Activated CD8-positive, alpha-beta memory T cell treated with anti-CD3 and anti-CD28 coated beads for 1 hour (primary cell): ENCODE data around the gene METTL21C.

Experiments used
- DNase-seq, 2 donors: peaks; one replicate each; pipeline ENCODE4 v3.0.0-alpha.2; 2020; ENCODE audit warnings: low read depth in 1 of 2; ENCODE audit errors: extremely low read depth in 1 of 2

METTL21C gene

DNA sequence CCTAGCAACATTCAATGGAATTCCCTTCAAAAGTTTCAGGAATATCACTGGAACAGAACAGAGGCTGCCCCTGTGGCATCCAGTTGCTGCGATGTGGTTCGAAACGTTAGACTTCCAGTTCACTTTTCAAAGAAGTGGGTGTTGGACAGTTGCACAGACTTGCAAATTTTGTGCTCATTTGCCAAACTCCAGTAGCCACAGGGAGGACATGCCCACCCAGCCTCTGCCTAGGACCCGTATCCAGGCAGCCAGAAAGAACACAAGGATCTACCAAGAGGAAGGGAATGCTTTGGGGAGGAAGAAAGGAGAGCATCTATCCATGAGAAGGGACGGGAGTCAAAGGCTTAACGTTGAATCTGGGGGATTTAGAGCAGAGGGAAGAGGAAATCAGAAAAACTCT, at the start of gene METTL21C:
Gene METTL21C, minus strand, starts transcription at position 108 of the 400 bp plus-strand sequence. CDS start 546 bp downstream, outside the sequence.
- no peak for DNase-seq

DNA sequence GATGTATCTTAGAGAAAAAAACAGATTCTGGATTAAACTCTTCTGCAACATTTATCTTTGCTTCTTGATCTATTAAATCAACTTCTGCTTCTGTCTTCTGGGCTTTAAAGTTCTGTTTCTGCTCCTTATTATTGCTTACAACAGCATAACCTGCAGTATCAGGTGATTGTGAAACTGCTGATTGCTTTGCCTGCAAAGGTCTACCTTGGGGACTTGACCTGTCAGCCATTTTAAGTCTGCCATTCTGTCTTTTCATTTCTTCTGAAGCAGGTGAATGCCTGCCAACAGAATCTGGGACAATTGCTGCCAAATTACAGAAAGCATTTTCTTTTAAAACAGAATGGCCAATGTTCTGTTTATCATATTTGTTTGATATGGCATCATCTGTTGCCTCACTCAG, 47.7 kb upstream of the METTL21C start:
- DNase-seq, result no peak

DNA sequence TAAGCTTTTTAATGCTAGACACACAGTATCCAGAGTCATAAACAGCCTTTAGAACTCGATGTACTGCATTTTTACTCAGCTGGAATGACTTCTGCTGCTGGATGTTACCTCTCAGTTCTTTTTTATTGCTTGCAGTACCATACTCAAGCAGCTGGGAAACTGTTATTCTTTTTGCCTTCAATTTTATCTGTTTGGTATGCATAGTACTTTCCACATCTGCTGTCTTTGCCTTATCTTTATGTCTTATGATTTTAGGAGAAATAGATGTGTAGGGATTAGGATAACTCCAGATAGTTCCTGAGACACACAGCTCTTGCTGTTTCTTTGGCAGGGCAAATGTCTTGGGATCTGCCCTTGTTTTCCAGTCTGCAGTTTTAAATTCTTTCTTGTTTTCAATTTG, 47.3 kb upstream of the METTL21C start:
- DNase-seq, result no peak

DNA sequence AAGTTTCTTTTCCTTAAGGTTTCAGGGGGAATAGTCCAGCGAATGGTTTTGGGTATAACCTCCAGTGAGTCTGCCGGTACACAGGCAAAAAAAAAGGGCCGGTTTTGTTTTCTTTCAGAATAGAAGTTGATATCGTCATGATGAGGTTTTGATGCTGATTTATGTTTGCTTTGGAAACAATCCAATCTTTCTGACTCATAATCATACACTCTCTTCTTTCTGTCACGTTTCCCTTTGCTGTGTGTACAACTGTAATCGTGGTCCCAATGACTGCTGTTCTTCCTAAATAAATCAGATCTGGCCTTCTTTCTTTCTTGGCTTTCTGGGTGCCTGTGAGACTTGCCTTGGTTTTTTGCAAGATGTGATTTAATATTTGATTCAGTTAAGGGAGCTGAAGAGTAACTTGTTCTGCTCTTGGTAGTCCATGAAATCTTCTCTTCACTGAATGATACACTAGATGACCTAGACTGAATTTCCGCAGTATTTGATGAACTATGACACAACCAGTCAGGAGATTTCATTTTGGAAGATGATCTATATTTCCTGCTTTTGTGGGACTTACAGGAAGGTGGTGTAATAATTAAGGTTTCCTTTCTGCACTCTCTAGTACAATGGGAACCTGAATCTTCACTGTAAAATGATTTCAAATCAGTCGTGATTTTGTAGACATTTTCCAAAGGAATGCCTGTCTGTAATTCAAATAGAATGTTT, 34.9 kb upstream of the METTL21C start:
- DNase-seq, result no peak

DNA sequence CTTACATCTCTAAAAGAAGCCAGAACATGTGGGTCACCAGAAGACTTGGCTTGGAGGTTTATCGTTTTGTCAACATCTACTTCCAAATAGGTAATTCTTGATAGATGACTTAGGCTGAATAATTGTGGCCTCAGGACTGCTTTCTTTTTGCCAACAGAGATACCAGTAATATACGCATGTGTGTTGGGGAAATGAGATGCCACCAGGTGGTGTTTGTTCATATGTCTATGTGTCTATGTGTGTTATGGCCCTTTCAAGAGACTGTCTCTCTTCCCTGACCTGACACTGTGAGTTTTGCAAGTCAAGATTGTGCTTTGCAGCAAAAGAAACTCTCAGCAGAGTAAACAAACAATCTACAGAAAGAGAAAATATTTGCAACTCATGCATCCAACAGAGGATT, 31.6 kb upstream of the METTL21C start:
- DNase-seq, result no peak

DNA sequence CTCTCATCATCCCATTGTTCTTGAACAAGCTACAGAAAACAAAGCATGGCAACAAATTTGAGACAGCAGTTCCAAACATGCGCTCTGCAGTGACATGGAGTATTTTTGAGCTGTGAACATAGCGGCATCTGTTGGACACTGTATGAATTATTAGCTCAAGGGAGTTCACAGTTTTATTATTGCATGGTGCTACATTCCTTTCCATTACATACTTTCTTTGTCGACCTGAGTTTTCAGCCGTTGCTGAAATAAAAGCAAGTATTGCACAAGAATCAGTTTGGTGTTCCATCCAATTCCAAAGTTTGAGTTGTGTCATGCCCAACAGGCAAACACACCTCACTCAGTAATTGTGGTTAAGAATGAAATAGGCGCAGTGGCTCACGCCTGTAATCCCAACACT, 30.1 kb upstream of the METTL21C start:
- DNase-seq, result no peak

DNA sequence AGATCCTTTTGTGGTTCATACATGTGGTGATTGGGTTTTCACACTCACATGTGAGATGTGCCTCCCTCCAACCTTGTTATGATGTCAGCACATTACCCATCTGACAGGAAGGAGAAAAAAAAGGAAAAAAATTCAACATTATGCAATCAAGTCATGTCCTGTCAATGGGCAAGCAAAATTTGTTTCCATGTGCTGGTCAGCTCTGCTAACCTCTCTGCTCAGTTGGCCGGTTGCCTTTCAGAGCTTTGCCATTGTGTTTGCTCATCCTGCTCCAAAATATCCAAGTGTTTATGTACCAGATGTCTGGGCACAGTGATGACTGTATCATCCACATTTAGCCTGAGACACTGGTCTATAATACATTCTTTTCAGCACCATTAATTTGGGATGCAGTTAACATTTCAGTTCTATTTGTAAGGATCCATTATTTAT, 27.0 kb upstream of the METTL21C start:
- no peak for DNase-seq

DNA sequence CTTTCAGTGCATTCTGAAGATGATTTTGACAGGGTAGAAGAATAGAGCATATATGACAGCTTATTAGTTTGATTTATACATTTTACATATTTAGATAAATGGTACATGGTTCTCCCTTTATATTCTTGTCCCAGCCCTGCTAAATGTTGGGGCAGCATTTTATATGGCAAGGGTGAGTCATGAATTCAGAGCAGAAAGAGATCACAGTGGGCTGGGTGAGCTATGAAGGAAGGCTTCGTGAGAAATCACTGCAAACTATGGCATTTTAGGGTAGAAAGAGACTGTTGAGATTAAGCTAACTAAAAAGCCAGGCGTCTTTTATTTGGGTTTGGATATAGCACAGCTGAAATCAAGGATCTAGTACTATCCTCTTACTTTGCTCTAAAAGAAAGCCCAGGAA, 23.9 kb upstream of the METTL21C start:
- DNase-seq, result no peak

DNA sequence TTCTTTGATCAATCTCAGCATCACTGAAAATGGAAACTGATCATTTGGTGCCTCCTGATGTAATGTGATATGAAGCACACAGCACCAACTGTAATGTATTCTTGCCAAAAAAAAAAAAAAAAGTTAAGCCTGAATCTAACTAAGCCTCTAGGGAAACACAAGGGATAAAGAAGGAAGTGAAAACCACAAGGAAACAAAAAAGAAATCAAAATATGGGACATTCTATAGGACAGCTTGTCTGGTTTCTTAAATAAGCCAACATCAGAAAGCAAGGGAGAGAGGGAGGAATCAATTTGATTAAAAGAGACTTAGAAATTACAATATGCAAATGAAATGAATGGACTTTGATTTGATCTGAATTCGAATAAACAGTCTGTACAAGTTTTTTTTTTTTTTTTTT, 20.6 kb upstream of the METTL21C start:
- DNase-seq, result no peak

DNA sequence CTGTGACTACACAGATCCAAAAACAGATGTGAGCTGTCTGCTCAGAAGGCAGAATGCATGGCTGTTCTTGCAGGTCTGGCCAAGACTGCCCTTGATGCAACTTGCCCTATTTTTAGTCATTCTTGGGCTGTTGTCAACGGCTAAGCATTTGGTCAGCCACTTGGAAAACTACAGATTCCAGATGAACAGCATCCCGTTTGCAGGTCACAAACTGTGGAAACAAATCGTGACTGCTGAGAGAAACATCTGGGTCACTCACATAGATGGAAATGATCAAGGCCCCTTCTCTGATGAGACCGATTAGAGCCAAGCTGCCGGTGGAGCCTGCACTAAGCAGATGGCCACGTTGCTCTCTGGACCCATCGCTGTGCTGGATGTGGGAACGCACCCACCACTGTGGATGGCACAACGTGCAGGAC, 15.4 kb upstream of the METTL21C start:
- DNase-seq, result no peak

DNA sequence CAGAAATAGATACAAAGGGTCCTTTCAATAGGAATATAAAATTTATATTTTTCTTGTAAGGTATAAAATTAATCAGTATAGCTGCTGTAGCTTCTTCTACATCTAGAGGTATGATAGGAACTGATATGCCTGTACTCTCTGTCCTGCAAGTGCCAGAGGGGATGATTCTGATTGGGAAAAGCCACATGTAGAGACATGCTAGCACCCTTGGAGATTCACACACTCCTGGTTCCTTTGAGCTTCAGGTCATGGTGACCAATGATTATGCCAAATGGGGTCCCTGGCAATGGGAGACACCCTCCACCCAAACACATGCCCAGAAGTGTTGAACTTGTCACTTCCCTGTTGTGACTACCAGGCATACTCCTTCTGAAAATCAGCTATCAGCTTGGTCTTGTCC, 14.7 kb upstream of the METTL21C start:
- DNase-seq, result no peak

DNA sequence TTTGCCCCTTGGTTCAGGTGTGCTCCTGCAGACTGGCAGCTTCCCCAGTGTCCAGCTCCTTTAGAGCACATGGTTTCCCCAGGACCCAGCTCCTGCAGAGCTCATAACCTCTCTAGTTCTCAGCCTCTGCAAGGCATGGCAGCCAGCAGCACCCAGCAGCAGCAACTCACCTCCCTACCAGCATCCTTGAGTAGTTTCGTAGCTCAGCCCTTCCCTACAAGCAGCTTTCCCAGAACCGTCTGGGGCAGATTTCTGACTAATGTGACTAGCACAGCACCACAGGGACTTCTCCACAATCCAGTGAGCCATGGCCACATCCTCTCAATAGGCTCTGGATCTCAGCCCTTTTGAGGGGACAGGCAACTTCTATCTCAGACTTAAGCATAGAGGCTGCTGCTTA, 14.1 kb upstream of the METTL21C start:
- DNase-seq, result no peak

DNA sequence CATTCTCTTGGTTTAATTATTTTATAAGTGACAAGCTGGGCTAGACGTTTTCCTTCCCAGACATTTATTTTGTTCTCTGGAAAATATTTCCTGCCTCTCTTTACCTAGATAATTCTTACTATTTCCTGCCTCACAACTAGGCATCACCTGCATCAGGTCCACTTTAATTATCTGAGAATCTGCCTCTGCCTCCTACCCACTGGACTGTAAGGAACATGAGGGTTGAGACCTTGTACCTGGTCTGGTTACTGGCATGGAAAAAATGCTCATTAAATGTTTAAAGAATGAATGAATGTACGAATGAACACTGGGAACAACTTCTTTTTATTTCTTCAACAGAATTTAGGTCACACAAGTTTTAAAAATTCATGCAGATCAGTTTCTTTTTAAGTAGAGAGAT, 13.4 kb upstream of the METTL21C start:
- DNase-seq, result no peak

DNA sequence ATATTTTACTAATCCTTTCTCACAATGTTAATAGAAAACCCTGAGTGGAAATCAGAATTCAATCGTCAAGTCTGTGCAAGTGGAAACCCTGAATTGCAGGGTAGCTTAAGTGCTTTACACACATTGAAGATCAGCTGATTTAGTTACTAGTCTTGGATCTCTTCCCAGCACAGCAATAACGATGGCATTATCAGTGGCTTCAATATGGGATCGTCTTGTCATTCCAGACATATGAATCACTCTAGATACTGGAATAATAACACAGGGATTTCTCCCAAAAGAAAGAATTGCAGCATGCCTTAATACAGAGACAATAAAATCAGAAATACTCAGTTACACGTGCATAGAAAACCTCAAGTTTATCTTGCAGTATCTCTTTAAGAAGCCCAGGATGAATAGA, 12.6 kb upstream of the METTL21C start:
- DNase-seq, result no peak

DNA sequence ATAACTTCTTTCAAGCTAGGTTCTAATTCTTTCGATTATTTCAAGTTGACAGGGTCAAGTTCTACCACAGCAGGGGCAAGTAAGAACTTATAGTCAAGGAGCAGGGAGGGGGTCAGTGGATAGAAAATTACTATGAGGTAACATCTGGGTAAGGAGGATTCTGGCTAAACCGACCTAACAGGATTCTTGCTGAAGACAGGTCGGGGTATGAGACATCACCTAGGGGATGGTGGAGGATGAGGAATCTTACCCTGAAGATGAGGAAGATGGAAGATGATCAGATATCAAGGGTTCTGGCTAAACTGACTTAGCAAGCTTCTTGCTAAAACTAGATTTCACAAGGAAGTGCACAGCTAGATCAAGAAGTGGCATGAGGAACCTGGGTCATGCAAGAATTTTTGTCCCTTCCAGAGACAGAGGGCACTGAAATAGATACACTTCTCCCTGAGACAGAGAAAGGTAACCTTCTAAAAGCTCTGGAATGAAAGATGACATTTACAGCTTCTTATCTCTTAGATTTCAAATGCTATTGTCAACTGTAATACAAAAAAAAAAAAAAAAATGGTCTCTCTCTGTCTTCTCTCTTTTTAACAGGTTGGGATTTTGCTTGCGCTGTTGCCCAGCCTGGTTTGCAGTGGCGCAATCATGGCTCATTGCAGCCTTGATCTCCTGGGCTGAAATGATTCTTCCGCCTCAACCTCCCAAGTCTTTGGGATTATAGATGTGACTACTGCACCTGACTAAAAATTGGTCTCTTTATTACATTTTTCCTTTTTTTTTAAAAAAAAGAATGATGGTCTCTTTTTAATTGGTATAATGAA, 9.6 kb upstream of the METTL21C start:
- DNase-seq, result no peak

DNA sequence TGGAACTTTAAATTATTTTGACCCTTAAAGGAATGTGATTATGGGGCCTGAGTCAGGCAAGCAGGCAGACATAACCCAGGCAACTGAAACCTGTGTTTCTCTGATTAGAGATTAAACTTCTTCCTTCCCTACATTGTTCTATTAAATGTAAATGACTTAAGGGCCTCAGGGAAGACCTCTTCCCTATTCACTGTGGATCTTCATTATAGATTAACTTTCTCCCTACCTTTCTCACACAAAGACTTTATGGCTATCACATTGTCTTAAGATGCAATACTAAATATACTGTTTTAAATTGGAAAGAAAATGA, 8.8 kb upstream of the METTL21C start:
- DNase-seq, result no peak

DNA sequence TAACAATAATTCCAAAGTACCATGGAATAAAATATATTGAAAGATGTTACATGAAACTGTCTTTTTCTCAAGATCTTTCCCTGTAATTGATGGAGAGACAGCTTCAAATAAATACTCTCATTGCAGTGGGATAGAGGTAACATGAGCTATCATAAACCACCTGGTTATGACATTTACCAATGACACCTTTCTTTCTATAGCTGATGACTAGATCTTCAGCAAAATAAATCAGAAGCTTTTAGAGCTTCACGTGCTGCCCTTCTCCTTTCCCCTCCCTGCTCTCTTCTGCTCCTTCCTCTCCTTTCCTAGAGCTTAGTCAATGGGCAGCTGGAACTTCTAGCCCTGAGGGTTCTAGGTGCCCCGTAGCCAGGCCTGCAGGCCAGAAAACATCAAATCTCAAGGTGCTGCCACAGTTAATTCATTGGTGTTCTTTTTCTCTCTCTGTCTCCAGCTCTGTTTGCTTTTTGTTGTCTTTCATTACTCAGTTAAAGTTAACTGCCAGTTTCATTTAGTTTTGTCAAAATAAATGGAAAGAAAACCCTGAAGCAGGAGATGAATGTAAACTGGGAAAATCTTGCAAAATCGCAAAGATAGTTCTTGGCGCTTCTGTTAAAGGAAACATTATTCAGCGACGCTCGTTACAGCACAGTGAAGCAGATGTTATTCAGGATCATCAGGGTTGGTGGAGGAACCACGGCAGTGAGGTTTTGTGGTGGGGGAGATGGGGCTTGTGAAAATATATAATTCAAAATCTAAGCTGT, 8.3 kb upstream of the METTL21C start:
- no peak for DNase-seq

DNA sequence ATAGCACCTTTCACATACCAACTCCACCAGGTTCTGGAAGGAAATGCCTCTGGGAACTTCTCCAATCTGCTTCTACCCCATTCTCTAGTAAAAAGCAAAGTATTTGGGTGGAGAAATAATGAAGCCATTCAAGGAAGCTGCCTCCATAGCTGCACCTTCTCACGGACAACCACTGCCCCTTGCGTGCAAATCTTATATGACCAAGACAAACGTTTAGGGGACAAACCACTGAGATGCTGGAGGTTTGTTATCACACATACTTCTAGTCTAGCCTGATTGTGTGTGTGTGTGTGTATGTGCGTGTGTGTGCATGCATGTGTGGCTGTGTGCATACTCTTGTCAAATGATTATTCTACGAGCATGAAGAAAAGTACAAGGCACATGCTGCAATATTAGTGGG, 6.5 kb upstream of the METTL21C start:
- no peak for DNase-seq

DNA sequence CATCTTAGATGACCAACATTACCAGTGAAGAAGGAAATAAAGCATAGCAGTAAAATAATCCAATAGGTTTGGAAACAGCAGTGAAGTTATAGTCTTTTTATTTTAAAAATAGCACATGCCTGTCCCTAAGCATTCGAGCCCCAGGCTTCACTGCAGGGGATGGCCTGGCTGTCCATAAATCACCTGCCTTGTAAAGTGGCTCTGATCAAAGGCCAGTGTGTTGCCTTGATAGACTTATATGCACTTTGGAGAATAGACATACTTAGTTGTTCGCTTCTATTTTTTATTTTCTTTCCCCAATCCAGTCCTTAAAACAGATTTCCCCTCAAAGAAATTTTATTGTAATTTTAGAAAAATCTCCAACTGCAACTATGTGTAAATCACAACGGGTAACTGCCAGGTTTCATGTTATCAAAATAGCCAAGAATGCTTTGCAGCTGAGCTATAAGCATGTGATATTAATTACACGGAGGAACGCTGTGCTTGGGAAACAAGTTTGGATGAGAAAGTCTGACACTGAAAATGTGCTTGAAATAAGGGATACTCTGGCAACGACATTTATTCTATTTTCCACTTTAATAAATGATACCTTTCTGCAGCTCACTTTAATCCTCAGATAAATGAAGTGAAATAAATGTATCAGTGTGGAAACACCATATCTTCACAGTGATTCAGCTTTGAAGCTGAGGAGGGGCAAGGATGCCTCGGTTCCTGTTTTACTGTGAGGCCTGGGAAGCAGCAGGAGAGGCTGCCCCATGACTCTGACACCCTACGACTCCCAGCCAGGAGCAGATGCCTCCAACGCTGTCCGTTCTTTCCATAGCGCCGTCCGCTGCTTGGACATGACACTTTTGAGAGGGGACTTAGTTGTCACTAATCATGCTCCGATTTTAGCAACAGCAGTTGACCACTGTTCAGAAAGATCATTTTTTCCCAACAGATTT, 5.5 kb upstream of the METTL21C start:
- DNase-seq, result no peak

DNA sequence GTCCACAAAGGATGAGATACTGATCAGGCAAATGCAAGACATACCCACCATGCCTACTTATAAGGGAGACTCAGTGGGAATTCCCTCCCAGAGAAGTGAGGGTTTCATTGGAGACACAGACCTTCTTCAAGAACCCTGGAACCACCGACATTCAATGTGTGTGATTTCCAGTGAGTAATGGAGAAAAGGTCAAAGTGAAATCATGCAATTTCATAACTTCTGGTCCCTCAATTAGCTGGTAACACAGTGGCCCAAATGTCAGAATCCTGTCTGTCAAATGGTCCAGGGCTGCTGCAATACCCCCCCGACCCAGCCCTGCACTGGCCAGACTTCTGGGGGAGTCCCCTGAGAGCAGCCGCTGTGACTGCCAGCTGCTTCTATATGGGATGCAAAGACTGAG, 4.7 kb upstream of the METTL21C start:
- no peak for DNase-seq

DNA sequence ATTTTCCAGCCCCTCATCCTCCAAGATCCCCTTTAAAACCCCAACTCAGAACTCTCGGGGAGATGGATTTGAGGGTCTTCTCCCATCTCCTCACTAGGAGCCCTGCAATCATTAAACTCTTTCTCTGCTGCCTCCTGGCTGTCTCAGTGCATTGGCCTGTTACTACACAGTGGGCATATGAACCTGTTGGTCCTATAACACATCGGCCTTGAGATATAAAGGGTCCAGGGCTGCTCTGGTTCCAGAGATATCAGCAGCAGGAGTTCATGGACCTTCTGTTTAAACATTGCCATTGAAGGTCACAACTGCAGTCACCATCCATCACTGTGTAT, 3.8 kb upstream of the METTL21C start:
- no peak for DNase-seq
